ENCODE data around the gene NFIB. TPM values are rescaled to one million over a fixed set of nuclear protein-coding genes. Genes with fewer than 3 reads are reported as not detected.

NFIB gene
- total RNA-seq, 2 experiments from 2014 or later = not detected

GRCh38 chr9:14096258-14096922, 217.6 kb downstream of the NFIB start:
- H3K36me3 Mint-ChIP-seq (ENCODE audit: low read depth) = no peaks in the 10 kb centered on the region
- ATAC-seq = no peak
- intact Hi-C loops (cut with DNase I, micrococcal nuclease) = no loop called here
- DNase-seq = no peak
- CTCF ChIA-PET = interaction anchor here (0.8 kb wide), 1 partner anchor 668 kb away, joined by 3 read pairs; no protein-coding TSS in a partner anchor
- no peak overlapping the region for H3K27ac Mint-ChIP-seq
- no peaks in the 10 kb centered on the region for H3K9me3 Mint-ChIP-seq (ENCODE audit: low read depth)
- no peak overlapping the region for H3K4me3 Mint-ChIP-seq
- H3K27me3 Mint-ChIP-seq = no peaks in the 10 kb centered on the region
- POLR2A ChIA-PET = no interaction called here
- H3K4me1 Mint-ChIP-seq = no peaks in the 10 kb centered on the region

GRCh38 chr9:14095277-14095676, 218.7 kb downstream of the NFIB start:
- ATAC-seq (no peak), DNase-seq (no peak)
- no peaks in the 10 kb centered on the region for H3K9me3 Mint-ChIP-seq (ENCODE audit: low read depth)
- intact Hi-C loops (cut with DNase I, micrococcal nuclease) = no loop called here
- H3K4me3 Mint-ChIP-seq = no peak overlapping the region
- CTCF ChIA-PET = interaction anchor here (0.8 kb wide), 1 partner anchor 42 kb away, joined by 4 read pairs; no protein-coding TSS in a partner anchor
- H3K4me1 Mint-ChIP-seq = no peaks in the 10 kb centered on the region
- H3K27me3 Mint-ChIP-seq = no peaks in the 10 kb centered on the region
- POLR2A ChIA-PET = no interaction called here
- no peaks in the 10 kb centered on the region for H3K36me3 Mint-ChIP-seq (ENCODE audit: low read depth)
- no peak overlapping the region for H3K27ac Mint-ChIP-seq

GRCh38 chr9:14094491-14094890, 219.4 kb downstream of the NFIB start:
- Mint-ChIP-seq H3K9me3 (ENCODE audit: low read depth) (no peaks in the 10 kb centered on the region), H3K4me3 (no peak overlapping the region), H3K4me1 (no peaks in the 10 kb centered on the region), H3K27ac (no peak overlapping the region), H3K36me3 (ENCODE audit: low read depth) (no peaks in the 10 kb centered on the region), H3K27me3 (no peaks in the 10 kb centered on the region)
- ChIA-PET CTCF (interaction anchor here (0.8 kb wide), 1 partner anchor 41 kb away, joined by 4 read pairs; no protein-coding TSS in a partner anchor), POLR2A (no interaction called here)
- no peak for ATAC-seq
- intact Hi-C loops (cut with DNase I, micrococcal nuclease) = no loop called here
- DNase-seq = no peak

- ChIA-PET CTCF (interaction anchor here (0.8 kb wide), 1 partner anchor 25 kb away, joined by 3 read pairs; no protein-coding TSS in a partner anchor), POLR2A (no interaction called here)
- ATAC-seq (no peak), DNase-seq (no peak)
- H3K4me3 Mint-ChIP-seq = no peak overlapping the region
- no peaks in the 10 kb centered on the region for H3K9me3 Mint-ChIP-seq (ENCODE audit: low read depth)
- no peaks in the 10 kb centered on the region for H3K4me1 Mint-ChIP-seq
- intact Hi-C loops (cut with DNase I, micrococcal nuclease) = no loop called here
- no peak overlapping the region for H3K27ac Mint-ChIP-seq
- no peaks in the 10 kb centered on the region for H3K27me3 Mint-ChIP-seq
- no peaks in the 10 kb centered on the region for H3K36me3 Mint-ChIP-seq (ENCODE audit: low read depth)
Observed at GRCh38 chr9:14092344-14092743, 221.6 kb downstream of the NFIB start.

- Mint-ChIP-seq H3K4me3 (no peak overlapping the region), H3K9me3 (ENCODE audit: low read depth) (no peaks in the 10 kb centered on the region), H3K27me3 (no peaks in the 10 kb centered on the region), H3K27ac (no peak overlapping the region), H3K4me1 (no peaks in the 10 kb centered on the region), H3K36me3 (ENCODE audit: low read depth) (no peaks in the 10 kb centered on the region)
- CTCF ChIA-PET = no interaction called here
- POLR2A ChIA-PET = no interaction called here
- ATAC-seq (no peak), DNase-seq (no peak)
- intact Hi-C loops (cut with DNase I, micrococcal nuclease) = no loop called here
Observed at GRCh38 chr9:14089051-14089803, 224.7 kb downstream of the NFIB start.

- no peak for DNase-seq
- POLR2A ChIA-PET = no interaction called here
- H3K4me1 Mint-ChIP-seq = no peaks in the 10 kb centered on the region
- H3K36me3 Mint-ChIP-seq (ENCODE audit: low read depth) = no peaks in the 10 kb centered on the region
- no peak for ATAC-seq
- H3K9me3 Mint-ChIP-seq (ENCODE audit: low read depth) = no peaks in the 10 kb centered on the region
- H3K4me3 Mint-ChIP-seq = no peak overlapping the region
- no peak overlapping the region for H3K27ac Mint-ChIP-seq
- no peaks in the 10 kb centered on the region for H3K27me3 Mint-ChIP-seq
- CTCF ChIA-PET = no interaction called here
- intact Hi-C loops (cut with DNase I, micrococcal nuclease) = no loop called here
Observed at GRCh38 chr9:14087576-14087975, 226.4 kb downstream of the NFIB start.

- ChIA-PET CTCF (no interaction called here), POLR2A (no interaction called here)
- H3K9me3 Mint-ChIP-seq (ENCODE audit: low read depth) = no peaks in the 10 kb centered on the region
- no peaks in the 10 kb centered on the region for H3K4me1 Mint-ChIP-seq
- H3K27ac Mint-ChIP-seq = no peak overlapping the region
- DNase-seq (no peak), ATAC-seq (no peak)
- no peak overlapping the region for H3K4me3 Mint-ChIP-seq
- intact Hi-C loops (cut with DNase I, micrococcal nuclease) = no loop called here
- H3K27me3 Mint-ChIP-seq = no peaks in the 10 kb centered on the region
- no peaks in the 10 kb centered on the region for H3K36me3 Mint-ChIP-seq (ENCODE audit: low read depth)
Observed at GRCh38 chr9:14086495-14086894, 227.4 kb downstream of the NFIB start.

- Mint-ChIP-seq H3K4me3 (no peak overlapping the region), H3K9me3 (ENCODE audit: low read depth) (no peaks in the 10 kb centered on the region), H3K4me1 (no peaks in the 10 kb centered on the region), H3K27ac (no peak overlapping the region), H3K27me3 (no peaks in the 10 kb centered on the region), H3K36me3 (ENCODE audit: low read depth) (no peaks in the 10 kb centered on the region)
- intact Hi-C loops (cut with DNase I, micrococcal nuclease) = no loop called here
- DNase-seq (no peak), ATAC-seq (no peak)
- POLR2A ChIA-PET = no interaction called here
- CTCF ChIA-PET = no interaction called here
Observed at GRCh38 chr9:14085810-14086209, 228.1 kb downstream of the NFIB start.

- no peak for ATAC-seq
- intact Hi-C loops (cut with DNase I, micrococcal nuclease) = no loop called here
- Mint-ChIP-seq H3K27ac (no peak overlapping the region), H3K27me3 (no peaks in the 10 kb centered on the region), H3K9me3 (ENCODE audit: low read depth) (no peaks in the 10 kb centered on the region), H3K4me1 (no peaks in the 10 kb centered on the region), H3K4me3 (no peak overlapping the region), H3K36me3 (ENCODE audit: low read depth) (no peaks in the 10 kb centered on the region)
- POLR2A ChIA-PET = no interaction called here
- no peak for DNase-seq
- CTCF ChIA-PET = no interaction called here
Observed at GRCh38 chr9:14084867-14085266, 229.1 kb downstream of the NFIB start.

- H3K4me3 Mint-ChIP-seq = no peak overlapping the region
- ChIA-PET CTCF (interaction anchor here (0.6 kb wide), 1 partner anchor 346 kb away, joined by 3 read pairs; no protein-coding TSS in a partner anchor), POLR2A (no interaction called here)
- no peaks in the 10 kb centered on the region for H3K36me3 Mint-ChIP-seq (ENCODE audit: low read depth)
- no peaks in the 10 kb centered on the region for H3K9me3 Mint-ChIP-seq (ENCODE audit: low read depth)
- ATAC-seq (no peak), DNase-seq (no peak)
- no peaks in the 10 kb centered on the region for H3K27me3 Mint-ChIP-seq
- intact Hi-C loops (cut with DNase I, micrococcal nuclease) = no loop called here
- H3K27ac Mint-ChIP-seq = no peak overlapping the region
- no peaks in the 10 kb centered on the region for H3K4me1 Mint-ChIP-seq
Observed at GRCh38 chr9:14083366-14083765, 230.6 kb downstream of the NFIB start.

- no peaks in the 10 kb centered on the region for H3K9me3 Mint-ChIP-seq (ENCODE audit: low read depth)
- no peaks in the 10 kb centered on the region for H3K4me1 Mint-ChIP-seq
- no peak for DNase-seq
- ChIA-PET POLR2A (no interaction called here), CTCF (no interaction called here)
- H3K4me3 Mint-ChIP-seq = no peak overlapping the region
- no peak for ATAC-seq
- H3K27me3 Mint-ChIP-seq = no peaks in the 10 kb centered on the region
- no peak overlapping the region for H3K27ac Mint-ChIP-seq
- intact Hi-C loops (cut with DNase I, micrococcal nuclease) = no loop called here
- no peaks in the 10 kb centered on the region for H3K36me3 Mint-ChIP-seq (ENCODE audit: low read depth)
Observed at GRCh38 chr9:14082732-14083131, 231.2 kb downstream of the NFIB start.

GRCh38 chr9:14081745-14082144, 232.2 kb downstream of the NFIB start:
- intact Hi-C loops (cut with DNase I, micrococcal nuclease) = no loop called here
- POLR2A ChIA-PET = no interaction called here
- no peaks in the 10 kb centered on the region for H3K27me3 Mint-ChIP-seq
- no peak overlapping the region for H3K4me3 Mint-ChIP-seq
- H3K4me1 Mint-ChIP-seq = no peaks in the 10 kb centered on the region
- DNase-seq = no peak
- no peaks in the 10 kb centered on the region for H3K9me3 Mint-ChIP-seq (ENCODE audit: low read depth)
- H3K27ac Mint-ChIP-seq = no peak overlapping the region
- no peak for ATAC-seq
- no peaks in the 10 kb centered on the region for H3K36me3 Mint-ChIP-seq (ENCODE audit: low read depth)
- CTCF ChIA-PET = no interaction called here

All from activated CD4-positive, alpha-beta T cell treated with anti-CD3 and anti-CD28 coated beads for 36 hours (primary cell).